Stimulated activated CD4-positive, alpha-beta T cell treated with anti-CD3 and anti-CD28 coated beads, Interleukin-1b, Interleukin-23, amount 100 ng/mL, for 4 hours (primary cell): ENCODE results near the gene ACTN2.

Experiments
- DNase-seq, 2 donors: peaks; one replicate each; pipeline ENCODE4 v3.0.0-alpha.2; 2020; ENCODE audit warnings: low read depth in 2 of 2

ACTN2 gene

DNA sequence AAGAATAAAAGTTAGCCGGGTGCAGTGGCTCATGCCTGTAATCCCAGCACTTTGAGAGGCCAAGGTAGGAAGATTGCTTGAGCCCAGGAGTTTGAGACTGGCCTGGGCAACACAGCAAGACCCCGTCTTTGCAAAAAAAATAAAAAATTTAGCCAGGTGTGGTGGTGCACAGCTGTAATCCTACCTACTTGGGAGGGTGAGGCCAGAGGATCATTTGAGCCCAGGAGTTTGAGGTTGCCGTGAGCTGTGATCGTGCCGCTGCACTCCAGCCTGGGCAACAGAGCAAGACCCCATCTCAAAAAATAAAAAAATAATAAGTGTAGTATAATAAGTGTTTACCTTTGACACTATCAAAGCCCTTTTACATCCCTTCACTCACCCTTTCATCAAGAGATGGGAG is 5.0 kb downstream of the ACTN2 start:
- DNase-seq = no peak

GRCh38 chr1:236692128-236692527 is 5.8 kb downstream of the ACTN2 start:
- DNase-seq = no peak

- DNase-seq = no peak
These were observed 6.4 kb downstream of the ACTN2 start for GRCh38 chr1:236692742-236693141.

GRCh38 chr1:236699366-236699765 is 13.1 kb downstream of the ACTN2 start:
- no peak for DNase-seq

- DNase-seq = no peak
These were observed 14.6 kb downstream of the ACTN2 start for GRCh38 chr1:236700903-236701302.

- DNase-seq = no peak
These were observed 15.5 kb downstream of the ACTN2 start for GRCh38 chr1:236701782-236702181.

- no peak for DNase-seq
These were observed 16.6 kb downstream of the ACTN2 start for GRCh38 chr1:236702791-236703394.

DNA sequence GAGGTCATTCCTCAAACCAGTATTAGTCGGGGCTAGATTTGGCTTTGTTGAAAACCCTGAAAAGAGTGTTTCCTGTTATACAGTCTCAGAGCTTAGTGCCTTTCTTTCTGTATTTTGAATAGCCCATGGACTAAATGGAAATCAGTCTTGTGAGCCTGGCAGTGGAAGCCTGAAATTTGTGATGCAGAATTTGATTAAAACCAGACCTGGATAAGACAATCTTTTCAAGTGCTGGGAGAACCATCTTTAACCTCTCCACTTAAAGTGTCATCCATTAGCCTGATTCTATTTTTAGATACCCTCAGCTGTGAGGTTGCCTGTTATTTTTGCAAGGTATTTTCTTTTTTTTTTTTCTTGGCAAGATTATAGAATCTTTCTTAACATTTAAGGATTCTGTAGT is 19.5 kb downstream of the ACTN2 start:
- DNase-seq = no peak

DNA sequence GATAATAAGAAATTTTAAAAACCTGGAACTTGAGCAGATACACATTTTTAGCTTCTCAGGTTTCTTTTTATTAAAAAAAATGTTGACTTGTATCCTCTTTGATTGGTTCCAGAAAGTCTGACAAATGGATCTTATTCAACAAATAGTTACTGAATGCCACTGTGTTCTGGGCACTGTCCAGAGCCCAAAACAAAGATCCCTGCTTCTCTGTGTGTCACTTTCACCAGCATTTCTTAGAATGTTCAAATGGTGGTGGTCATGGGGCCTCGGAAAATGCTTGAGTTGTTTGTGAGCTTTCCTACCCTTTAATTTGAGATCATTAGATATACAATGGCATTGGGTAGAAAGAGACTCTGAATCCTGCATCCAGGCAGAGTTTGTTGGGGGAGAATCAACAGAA is 19.9 kb downstream of the ACTN2 start:
- DNase-seq = no peak

DNA sequence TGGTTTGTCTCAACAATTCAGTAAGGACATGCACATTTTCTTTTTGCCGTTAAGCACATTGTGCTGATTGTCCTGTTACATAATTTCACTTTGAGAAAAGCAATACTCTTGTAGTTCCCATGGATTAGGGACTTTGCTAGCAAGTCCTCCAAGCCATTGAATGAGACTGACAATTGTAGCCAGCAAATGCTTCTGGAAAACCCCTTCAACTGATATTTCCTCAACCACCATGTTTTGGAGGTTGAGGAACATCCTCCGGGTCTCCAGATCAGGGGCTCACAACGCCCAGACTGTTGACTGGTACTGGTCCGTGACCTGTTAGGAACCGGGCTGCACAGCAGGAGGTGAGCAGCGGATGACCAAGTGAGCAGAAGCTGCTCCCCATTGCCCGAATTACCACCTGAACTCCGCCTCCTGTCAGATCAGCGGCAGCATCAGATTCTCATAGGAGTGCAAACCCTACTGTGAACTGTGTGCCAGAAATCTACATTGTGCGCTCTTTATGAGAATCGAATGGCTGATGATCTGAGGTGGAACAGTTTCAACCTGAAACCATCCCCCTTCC is 24.1 kb downstream of the ACTN2 start:
- DNase-seq = no peak

GRCh38 chr1:236716160-236716559 is 29.9 kb downstream of the ACTN2 start:
- DNase-seq = no peak

DNA sequence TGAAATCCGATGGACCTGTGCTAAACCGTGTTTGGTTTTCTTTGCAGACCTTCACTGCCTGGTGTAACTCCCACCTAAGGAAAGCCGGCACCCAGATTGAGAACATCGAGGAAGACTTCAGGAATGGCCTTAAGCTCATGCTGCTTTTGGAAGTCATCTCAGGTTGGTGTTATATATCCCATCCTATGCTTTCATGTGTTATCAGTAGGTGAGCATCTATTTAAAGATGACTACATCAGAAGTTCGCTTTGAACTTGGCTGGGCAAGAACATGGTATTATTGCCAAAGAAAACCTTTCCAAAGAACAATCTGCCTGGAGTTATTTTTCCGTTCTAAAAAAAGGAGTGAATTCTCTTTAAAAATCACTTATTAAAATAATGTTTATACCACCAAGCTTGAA is 31.5 kb downstream of the ACTN2 start:
- no peak for DNase-seq

GRCh38 chr1:236718328-236718727 is 32.0 kb downstream of the ACTN2 start:
- DNase-seq = no peak

GRCh38 chr1:236720206-236720605 is 33.9 kb downstream of the ACTN2 start:
- no peak for DNase-seq

DNA sequence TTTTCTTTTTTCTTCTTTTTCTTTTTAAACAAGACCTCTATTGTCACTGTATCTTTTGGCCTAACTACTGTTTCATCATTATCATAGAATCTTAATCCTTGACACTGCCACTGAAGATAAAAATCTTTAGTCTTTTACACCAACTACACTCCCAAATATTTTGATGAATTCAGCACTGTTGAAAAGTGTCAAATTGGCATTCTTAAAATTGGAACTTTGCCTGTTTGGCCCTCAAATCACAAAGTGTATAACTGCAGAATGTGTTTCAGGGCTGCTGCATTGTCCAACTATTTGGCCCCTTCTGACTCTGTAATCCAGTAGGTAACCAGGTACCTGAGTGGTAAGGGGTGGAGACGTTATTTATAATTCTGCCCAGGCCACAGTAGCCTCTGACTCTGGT is 34.3 kb downstream of the ACTN2 start:
- DNase-seq = no peak

GRCh38 chr1:236724049-236724448 is 37.8 kb downstream of the ACTN2 start:
- no peak for DNase-seq

DNA sequence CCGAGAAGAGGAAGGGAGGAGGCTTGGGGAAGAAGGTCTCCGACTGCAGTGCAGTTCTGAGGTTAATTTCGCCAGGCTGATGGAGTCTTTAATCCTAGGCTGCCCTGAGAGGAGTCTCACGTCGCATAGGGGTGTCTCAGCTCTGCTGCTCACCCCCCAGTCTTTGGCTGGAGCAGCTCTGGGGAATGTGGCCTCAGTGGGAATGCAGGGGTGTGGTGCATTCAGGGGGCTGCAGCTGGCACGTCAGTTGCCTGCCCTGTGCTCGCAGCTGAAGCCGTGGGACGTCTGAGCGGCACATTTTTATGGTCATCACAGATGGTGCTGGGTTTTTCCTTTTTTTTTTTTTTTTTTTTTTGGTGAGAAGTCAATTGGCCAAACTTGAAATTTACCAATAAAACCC is 38.2 kb downstream of the ACTN2 start:
- DNase-seq = no peak

DNA sequence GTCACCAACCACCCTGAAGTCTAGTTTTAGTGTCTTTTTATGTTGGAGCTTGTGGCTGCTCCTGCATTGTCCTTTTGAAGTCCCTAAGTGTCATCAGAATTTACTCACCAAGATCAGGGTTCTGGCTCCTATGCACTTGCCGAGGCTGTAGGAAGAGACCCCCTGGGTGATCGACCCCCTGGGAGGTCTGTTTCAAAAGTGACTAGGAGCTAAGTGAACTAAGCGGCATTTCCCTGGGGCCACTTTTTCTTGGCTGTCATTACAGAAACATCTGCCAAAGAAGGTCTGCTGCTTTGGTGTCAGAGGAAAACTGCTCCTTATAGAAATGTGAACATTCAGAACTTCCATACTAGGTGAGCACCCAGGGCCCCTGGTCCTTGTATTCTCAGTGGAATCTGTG is 39.4 kb downstream of the ACTN2 start:
- DNase-seq = no peak

DNA sequence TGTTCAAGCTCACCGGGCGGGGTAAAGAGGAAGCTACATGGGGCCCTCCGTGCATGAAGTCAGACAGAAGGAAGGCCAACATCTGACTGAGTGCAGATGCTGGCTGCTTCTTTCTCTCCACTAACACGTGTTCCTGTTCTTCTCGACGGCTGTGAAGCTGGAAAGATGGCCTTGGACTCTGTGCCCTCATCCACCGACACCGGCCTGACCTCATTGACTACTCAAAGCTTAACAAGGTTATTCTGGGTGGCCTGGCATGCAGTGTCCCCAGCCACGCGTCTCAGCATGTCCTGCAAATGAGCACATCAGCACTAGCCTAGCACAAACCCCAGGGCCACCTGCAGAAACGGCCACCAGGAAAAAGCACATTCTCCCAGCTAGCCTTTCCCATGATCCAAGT is 41.2 kb downstream of the ACTN2 start:
- no peak for DNase-seq

GRCh38 chr1:236728752-236729151 is 42.5 kb downstream of the ACTN2 start:
- no peak for DNase-seq

DNA sequence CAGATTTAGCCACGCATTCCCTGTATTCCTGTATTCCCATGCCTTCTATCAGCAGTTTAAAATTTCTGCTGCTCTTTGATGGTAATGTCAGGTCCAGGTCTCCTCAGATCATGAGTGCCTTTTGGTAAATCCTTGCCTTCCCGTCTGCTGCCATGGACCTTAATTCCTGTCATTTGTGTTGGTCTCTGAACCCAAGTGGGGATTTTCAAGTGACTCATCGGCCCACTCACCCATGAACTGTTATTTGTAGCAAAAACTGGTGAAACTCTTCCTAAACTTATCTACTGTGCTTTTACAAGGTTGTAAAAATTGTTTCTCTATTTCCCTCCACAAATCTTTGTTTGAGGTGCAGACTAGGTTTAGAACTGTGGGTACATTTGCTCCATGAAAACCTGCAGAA is 47.4 kb downstream of the ACTN2 start:
- DNase-seq = no peak

DNA sequence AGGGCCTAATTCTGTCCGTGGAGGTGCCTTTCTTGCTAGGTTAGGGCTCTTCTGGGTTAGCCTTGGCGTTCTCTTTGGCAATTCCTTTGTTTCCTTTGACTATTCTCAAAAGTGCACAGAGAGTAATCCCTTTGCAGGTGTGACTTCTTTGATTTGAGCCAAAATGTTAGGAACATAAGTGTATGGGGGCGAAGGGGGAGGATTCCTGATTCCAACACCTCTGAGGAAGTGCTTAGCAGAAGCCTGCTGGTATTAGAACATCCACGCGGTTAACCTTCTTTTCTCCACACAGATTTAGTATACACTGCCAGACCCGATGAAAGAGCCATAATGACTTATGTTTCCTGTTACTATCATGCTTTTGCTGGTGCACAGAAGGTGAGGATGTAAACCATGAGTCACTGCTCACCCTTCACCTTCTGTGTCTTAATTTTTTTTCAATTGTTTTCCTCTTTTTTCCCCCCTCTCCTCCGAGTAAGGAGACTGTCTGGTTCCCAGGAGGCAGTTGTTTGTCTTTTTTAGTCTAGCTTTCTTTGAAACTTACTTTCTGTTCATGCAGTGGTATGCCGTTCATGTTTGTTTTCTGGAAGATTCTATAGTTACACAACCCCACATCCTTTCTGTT is 48.0 kb downstream of the ACTN2 start:
- DNase-seq = no peak

- no peak for DNase-seq
These were observed 50.5 kb downstream of the ACTN2 start for GRCh38 chr1:236736761-236737160.

- no peak for DNase-seq
These were observed 55.5 kb downstream of the ACTN2 start for GRCh38 chr1:236741753-236742152.
